GM15510 (cell line): ENCODE data around the gene PACRG.

Experiments
- POLR2A ChIP-seq: IDR thresholded peaks from 3 replicates; pipeline ENCODE4 v1.6.1; 2011; ENCODE audit warnings: borderline replicate concordance; ENCODE audit not compliant: insufficient read length; ENCODE audit errors: extremely low read depth

PACRG gene

GRCh38 chr6:163337958-163338357, 610.2 kb downstream of the PACRG start:
- TF ChIP-seq POLR2A = no peak

DNA sequence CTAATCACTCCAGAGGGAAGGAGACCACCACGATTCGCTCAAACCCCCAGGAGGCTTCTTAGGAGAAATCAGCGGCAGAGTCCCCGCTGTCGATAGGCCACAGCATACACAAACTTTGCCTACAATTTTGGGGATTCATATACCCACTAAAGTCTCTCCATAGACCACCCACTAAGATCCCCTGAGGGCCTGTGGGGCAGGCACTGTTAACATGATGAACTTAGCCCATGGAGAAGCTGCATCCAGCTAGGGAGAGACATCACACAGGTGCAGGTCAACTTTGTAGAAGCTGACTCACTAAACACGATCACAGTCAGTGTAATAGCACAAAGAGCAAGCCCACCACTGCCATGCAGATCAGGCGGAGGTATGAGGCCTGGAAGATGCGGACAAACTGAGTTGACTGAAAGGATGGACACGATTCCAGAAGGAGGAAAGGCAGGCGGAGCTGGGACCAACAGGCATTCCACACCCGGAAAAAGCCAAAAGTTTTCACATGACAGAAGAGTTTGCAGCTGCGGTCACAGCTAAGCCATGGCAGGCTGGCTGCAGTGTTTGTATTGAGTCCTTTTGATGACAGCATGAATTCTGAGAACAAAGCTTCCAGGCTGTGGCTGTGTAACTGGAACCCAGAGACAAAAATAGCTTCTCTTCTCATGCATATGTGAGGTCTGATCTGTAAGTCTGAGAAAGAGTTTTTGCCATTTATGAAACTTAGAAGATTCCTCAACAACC, 611.1 kb downstream of the PACRG start:
- TF ChIP-seq POLR2A = no peak

DNA sequence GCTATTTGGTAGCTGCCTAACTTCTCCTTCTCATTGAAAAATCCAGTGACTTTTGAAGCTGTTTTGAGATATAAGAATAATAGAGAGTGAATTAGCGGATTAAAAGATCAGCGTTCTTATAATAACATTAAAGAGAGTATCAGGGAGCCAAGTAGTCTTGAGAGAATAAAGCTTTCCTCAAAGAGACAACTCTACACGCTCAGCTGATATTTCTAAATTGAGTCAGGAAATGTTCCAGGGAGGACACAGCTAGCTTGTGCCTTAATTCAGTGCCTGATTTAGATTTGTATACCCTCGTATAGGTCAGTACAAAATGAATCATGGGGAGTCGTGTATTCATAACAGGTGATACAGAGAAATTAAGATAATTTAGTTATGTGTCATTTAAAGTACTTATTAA, 611.7 kb downstream of the PACRG start:
- no peak for TF ChIP-seq POLR2A

GRCh38 chr6:163340201-163340887, 612.6 kb downstream of the PACRG start:
- TF ChIP-seq POLR2A = no peak

- no peak for TF ChIP-seq POLR2A
These were observed 613.7 kb downstream of the PACRG start for GRCh38 chr6:163341224-163342061.

DNA sequence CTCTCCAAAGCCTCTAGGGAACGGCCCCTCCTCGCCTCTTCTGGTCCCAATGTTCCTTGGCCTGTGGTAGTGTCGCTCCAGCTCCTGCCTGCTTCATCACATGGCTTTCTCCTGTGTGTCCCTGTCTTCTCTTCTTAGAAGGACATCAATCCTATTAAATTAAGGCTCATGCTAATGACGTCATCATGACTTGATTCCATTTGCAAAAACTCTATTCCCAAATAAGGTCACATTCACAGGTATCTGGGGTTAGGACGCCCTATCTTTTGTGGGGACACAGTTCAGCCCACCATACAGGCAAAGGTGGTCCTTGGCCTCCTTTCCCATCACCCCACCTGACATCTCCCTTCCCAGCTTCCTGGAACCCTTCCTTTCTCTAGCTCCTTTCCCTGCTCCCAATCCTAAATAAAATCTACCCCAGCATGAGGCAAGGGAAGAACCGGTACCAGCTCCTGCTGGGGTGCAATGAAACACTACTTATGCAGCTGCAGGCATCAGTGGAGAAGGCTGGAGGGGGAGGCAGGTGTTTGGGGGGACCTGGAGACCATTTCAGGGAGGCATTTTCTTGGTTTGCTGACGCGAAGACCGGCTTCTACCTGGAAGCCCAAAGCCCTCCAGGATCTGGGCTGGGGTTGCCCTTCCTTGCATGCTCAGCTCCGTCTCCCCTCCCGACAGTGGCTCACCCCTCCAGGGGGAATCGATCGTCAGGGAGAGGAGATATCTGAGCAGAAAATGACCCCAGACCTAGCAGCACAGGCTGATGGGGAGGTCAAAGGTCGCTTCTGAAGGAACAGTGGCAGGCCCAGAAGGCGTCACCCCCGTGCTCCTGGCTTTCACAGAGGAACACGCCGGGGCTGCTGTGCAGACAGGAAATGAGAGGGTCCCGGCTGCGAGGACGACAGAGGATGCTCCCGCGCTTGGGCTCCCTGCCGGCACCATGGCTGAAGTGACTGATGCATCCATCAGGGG, 615.1 kb downstream of the PACRG start:
- TF ChIP-seq POLR2A = no peak

GRCh38 chr6:163343609-163344008, 615.8 kb downstream of the PACRG start:
- no peak for TF ChIP-seq POLR2A

GRCh38 chr6:163344411-163344810, 616.6 kb downstream of the PACRG start:
- TF ChIP-seq POLR2A = no peak

DNA sequence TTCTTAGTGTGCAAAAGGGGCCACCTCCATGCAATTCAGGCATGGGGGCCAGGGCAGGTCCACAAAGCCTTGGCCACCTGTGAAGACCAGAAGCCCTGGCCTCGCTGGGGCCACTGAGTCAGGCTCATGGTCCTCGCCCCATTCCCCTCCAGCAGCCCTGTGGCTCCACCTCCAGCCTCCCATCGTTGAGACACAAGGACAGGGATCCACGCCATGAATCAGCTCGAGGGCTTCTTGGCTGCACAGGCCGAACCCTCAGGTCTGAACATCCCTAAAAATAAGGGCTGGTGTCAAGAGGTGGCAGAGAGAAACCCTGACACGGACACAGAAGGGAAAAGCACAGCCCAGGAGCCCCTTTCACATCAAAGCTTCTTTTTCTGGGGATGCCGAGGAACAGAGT, 618.2 kb downstream of the PACRG start:
- no peak for TF ChIP-seq POLR2A

GRCh38 chr6:163346497-163346961, 618.8 kb downstream of the PACRG start:
- TF ChIP-seq POLR2A = no peak

DNA sequence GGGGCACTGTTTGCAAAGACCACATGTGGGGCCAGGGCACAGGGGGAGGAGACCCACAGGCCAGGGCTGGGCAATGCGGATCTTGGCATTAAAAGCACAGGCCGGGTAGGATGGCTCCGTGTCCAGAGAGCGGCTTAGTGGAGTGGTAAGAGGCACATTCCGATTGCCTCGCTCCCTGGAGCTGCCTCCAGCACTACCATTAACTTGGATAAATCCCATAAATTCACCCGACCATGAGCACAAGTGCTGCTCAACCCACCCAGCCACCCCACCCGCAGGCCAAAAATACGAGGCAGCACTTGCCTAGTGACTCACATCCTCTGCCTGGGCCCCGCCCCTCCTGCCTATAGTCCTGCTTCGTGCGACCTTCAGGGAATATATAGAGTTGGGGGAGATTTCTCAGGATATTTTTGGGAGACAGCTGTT, 619.3 kb downstream of the PACRG start:
- no peak for TF ChIP-seq POLR2A

- TF ChIP-seq POLR2A = no peak
These were observed 621.3 kb downstream of the PACRG start for GRCh38 chr6:163348789-163349680.

GRCh38 chr6:163349696-163350095, 621.9 kb downstream of the PACRG start:
- no peak for TF ChIP-seq POLR2A

GRCh38 chr6:163351013-163351412, 623.2 kb downstream of the PACRG start:
- no peak for TF ChIP-seq POLR2A
